SH-SY5Y (cell line): ENCODE data around the gene FAM167B.

Experiments
- GATA2 ChIP-seq: IDR thresholded peaks from 2 replicates; pipeline ENCODE4 v1.6.1; 2011; ENCODE audit warnings: mild to moderate bottlenecking, low read depth, low read length
- GATA3 ChIP-seq: IDR thresholded peaks from 2 replicates; pipeline ENCODE4 v1.6.1; 2011; ENCODE audit warnings: low read depth, mild to moderate bottlenecking, low read length, moderate library complexity

FAM167B gene

GRCh38 chr1:32240140-32240951 lies 6.7 kb upstream of the FAM167B start:
- no peak for TF ChIP-seq GATA3
- no peak for TF ChIP-seq GATA2

GRCh38 chr1:32241001-32241763 lies 5.8 kb upstream of the FAM167B start:
- TF ChIP-seq GATA2 (no peak), GATA3 (no peak)

DNA sequence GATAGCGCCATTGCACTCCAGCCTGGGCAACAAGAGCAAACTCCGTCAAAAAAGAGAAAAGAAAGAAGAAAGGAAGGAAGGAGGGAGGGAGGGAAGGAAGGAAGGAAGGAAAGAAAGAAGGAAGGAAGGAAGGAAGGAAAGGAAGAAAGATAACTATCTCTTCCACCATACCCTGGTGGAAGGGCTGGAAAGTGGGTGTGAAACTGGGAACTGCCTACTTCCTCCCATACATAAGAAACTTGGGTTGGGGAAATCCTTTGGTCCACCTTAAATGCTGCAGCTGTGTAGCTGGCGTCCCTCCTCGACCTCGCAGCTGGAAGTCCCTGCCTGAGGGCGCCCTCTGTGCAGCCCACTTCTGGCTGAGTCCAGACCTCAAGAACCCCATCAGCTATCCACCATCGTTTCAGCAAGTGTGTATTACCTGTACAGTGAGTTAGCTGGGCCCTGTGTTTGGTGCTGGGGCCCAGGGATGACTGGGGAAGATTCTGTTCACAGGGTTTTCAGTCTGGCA lies 4.6 kb upstream of the FAM167B start:
- no peak for TF ChIP-seq GATA3
- TF ChIP-seq GATA2: no peak

DNA sequence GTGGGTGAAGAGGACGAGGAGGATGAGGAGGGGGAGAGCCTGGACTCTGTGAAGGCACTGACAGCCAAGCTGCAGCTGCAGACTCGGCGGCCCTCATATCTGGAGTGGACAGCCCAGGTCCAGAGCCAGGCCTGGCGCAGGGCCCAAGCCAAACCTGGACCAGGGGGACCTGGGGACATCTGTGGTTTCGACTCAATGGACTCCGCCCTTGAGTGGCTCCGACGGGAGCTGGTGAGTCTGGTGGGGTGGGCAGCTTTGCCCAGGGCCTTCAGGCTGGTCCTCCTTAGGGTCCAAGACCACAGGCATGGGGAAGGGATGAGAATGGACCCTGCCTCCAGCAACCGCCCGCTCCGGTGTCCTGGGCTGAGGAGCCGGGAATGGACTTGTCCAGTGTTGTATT lies 430 bp downstream of the FAM167B start:
- TF ChIP-seq GATA3: no peak
- no peak for TF ChIP-seq GATA2

- TF ChIP-seq GATA3 (no peak), GATA2 (no peak)
Measured at GRCh38 chr1:32247983-32248889, 1.2 kb downstream of the FAM167B start.

DNA sequence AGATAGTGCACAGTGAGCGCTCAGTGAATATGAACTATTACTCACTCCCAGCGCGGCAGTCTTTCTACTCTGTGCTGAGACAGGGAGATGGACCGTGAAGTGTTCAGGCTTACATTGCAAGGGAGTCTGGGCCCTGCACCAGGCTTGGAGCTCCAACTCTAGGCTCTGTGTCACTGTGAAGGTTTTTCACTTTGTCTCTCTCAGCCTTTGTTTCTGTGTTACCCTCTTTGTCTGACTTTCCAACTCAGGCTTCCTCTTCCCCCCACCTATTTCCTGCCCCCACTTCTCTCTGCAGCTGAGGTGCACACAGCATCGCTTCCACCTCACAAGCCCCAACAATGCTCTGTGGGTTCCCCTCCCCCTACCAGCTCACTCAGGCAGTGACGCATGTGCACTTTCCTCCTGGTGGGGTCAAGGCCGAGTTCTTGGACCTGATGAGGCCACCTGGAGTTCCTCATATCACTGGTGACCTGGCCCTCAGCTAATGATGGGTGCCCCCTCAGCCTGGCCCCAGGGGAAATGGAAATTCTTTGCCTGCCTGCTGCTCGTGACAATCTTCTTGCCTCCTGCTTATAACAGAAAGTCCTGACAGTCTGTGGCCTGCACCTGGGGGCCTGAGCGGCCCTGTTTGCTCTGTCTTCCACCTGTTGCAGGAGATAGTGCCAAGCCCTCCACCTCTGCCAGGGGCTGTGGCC lies 3.0 kb downstream of the FAM167B start:
- TF ChIP-seq GATA2: no peak
- no peak for TF ChIP-seq GATA3

DNA sequence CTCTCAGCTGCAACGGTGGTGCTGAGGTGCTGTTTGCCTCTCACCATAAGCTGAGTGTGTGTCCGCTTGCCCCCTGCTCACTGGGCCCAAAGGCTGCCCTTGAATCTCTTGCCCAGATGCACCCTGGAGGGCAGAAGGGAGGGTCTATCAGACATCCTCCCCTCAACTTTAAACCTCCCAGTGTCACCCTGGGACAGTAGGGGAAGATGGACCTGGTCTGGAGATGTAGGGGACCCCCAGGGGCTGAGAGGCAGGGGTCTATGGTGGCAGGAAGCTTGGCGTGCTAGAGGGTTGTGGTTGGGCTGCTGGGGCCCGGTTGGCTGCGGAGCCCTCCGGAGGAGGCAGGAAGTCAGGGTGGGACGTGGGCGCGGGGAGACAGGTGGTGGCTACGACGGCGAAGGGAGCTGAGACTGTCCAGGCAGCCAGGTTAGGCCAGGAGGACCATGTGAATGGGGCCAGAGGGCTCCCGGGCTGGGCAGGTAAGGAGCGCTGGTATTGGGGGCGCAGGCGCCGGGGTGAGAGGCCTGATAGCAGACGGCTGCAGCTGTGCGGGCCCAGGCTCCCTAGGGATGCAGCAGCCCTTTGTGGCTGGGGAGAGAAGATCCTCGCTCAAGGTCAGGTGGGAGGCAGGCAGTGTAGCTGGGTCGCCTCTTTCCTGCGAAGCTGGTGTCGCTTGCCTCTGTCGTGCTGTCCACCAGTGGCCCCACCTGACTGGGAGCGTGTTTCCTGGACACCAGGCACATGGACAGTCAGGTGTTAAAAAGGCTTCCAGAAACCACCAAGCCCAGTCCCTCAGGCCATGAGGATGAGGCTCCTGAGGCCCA lies 4.1 kb downstream of the FAM167B start, which contains the start of gene LCK:
Gene LCK (plus strand): TSS at position 373 of the 824 bp plus-strand sequence. CDS start 23,065 bp downstream, outside the sequence.
- TF ChIP-seq GATA3: no peak
- no peak for TF ChIP-seq GATA2

- no peak for TF ChIP-seq GATA2
- TF ChIP-seq GATA3: no peak
Measured at GRCh38 chr1:32255072-32256071, 8.3 kb downstream of the FAM167B start.

- TF ChIP-seq GATA3 (no peak), GATA2 (no peak)
Measured at GRCh38 chr1:32256473-32257226, 9.6 kb downstream of the FAM167B start.

DNA sequence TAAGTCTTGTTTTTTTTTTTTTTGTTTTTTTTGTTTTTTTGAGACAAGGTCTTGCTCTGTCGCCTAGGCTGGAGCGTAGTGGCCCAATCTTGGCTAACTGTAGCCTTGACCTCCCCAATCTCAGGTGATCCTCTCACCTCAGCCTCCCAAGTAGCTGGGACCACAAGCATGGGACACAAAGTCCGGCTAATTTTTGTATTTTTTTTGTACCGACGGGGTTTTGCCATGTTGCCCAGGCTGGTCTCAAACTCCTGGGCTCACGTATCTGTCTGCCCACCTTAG lies 10.1 kb downstream of the FAM167B start:
- no peak for TF ChIP-seq GATA3
- no peak for TF ChIP-seq GATA2

GRCh38 chr1:32263744-32264143 lies 16.7 kb downstream of the FAM167B start:
- TF ChIP-seq GATA2 (no peak), GATA3 (no peak)

GRCh38 chr1:32265846-32266245 lies 18.8 kb downstream of the FAM167B start:
- TF ChIP-seq GATA2 (no peak), GATA3 (no peak)
